Prostate gland (tissue), 2 donors: ENCODE measurements around the gene SRP9. TPM values are rescaled to one million over a fixed set of nuclear protein-coding genes. Genes with fewer than 3 reads are reported as not detected.

Source experiments
- DNase-seq: peaks from one replicate; pipeline ENCODE4 v3.0.0-alpha.2; 2019; ENCODE audit warnings: low spot score
- H3K27ac ChIP-seq, 2 donors: fragments of 200-600 bp; sonication (generic); 2 replicates each; pipeline ENCODE4 v1.5.1; 2017 to 2019
- H3K27me3 ChIP-seq: fragments of 200-600 bp; sonication (generic); replicated peaks from 2 replicates; pipeline ENCODE4 v1.5.1; 2019; ENCODE audit not compliant: insufficient read depth
- H3K36me3 ChIP-seq, 2 donors: fragments of 200-600 bp; sonication (generic); 1 replicate in 1 of 2; 2 replicates in 1 of 2; pipeline versions ENCODE4 v1.5.1 to v1.8.1; 2017 to 2019
- H3K4me1 ChIP-seq: fragments of 200-600 bp; sonication (generic); replicated peaks from 2 replicates; pipeline ENCODE4 v1.5.1; 2019
- H3K4me3 ChIP-seq, 2 donors: fragments of 200-600 bp; sonication (generic); 2 replicates each; pipeline ENCODE4 v1.5.1; 2017 to 2019
- H3K9me3 ChIP-seq: fragments of 200-600 bp; sonication (generic); 2 replicates; pipeline ENCODE4 v1.5.1; 2017
- CTCF ChIP-seq, 4 experiments: fragments of 200-600 bp in 2 of 4; fragments of 450-650 bp in 2 of 4; sonication (generic) in 2 of 4; IDR thresholded peaks; 1 replicate in 3 of 4; 2 replicates in 1 of 4; pipeline ENCODE4 v1.5.1; 2016 to 2019; ENCODE audit warnings: antibody characterized with exemption in 4 of 4, mild to moderate bottlenecking in 2 of 4, moderate library complexity in 2 of 4
- POLR2A ChIP-seq: fragments of 450-650 bp; IDR thresholded peaks from one replicate; pipeline ENCODE4 v1.6.1; 2016; ENCODE audit warnings: antibody characterized with exemption, mild to moderate bottlenecking
- POLR2AphosphoS5 ChIP-seq: sonication (generic); formaldehyde crosslinking; IDR thresholded peaks from one replicate; pipeline ENCODE4 v1.6.1; 2017; ENCODE audit warnings: antibody characterized with exemption
- WGBS: methylation state at CpG from one replicate; pipeline ENCODE4 v1.1.5; 2018; 5-methylcytosine and 5-hydroxymethylcytosine counted together
- intact Hi-C: fragments of 100-400 bp; cut with DNase I; formaldehyde crosslinking; loops from one replicate; pipeline ENCODE4 v1.14.2; 2022
- total RNA-seq, 2 donors: library from RNA; depleted of rRNA; stranded (reverse); fragments of >200 nt; gene quantifications; one replicate each; pipeline ENCODE4 v1.1.0, GENCODE V29; 2016

The SRP9 gene
- total RNA-seq, 2 donors from 2014 or later, result 168 to 324 TPM

GRCh38 chr1:225820522-225821120 is 43.0 kb downstream of the SRP9 start:
- H3K27me3 ChIP-seq, result no peaks in the 10 kb centered on the region
- peak overlapping the region; percentile 30 to 56 for H3K27ac ChIP-seq
- intact Hi-C loops, result no loop called here
- H3K4me1 ChIP-seq, result peaks cover 18% of the 10 kb centered on the region
- H3K4me3 ChIP-seq, result no peak overlapping the region
- TF ChIP-seq POLR2A (no peak), CTCF (IDR thresholded peaks at IDR 0.05) (no peak), POLR2AphosphoS5 (peak; percentile 75)
- no peaks in the 10 kb centered on the region for H3K9me3 ChIP-seq
- WGBS, result 63% methylated on average over 5 of the region's 5 CpGs
- DNase-seq, result peak; percentile 76
- H3K36me3 ChIP-seq, result no peaks in the 10 kb centered on the region

GRCh38 chr1:225822655-225823403 is 45.2 kb downstream of the SRP9 start:
- no peak for DNase-seq
- no peak for TF ChIP-seq POLR2A
- no peak for TF ChIP-seq CTCF (IDR thresholded peaks at IDR 0.05)
- TF ChIP-seq POLR2AphosphoS5, result no peak
- no peak overlapping the region for H3K27ac ChIP-seq
- H3K9me3 ChIP-seq, result no peaks in the 10 kb centered on the region
- 82% methylated on average over 12 of the region's 12 CpGs for WGBS
- peaks cover 5% of the 10 kb centered on the region for H3K4me1 ChIP-seq
- H3K4me3 ChIP-seq, result no peak overlapping the region
- H3K36me3 ChIP-seq, result no peaks in the 10 kb centered on the region
- intact Hi-C loops, result no loop called here
- H3K27me3 ChIP-seq, result no peaks in the 10 kb centered on the region

- Histone ChIP-seq H3K4me1 (peaks cover 4% of the 10 kb centered on the region), H3K27me3 (no peaks in the 10 kb centered on the region), H3K4me3 (no peak overlapping the region), H3K27ac (no peak overlapping the region), H3K9me3 (no peaks in the 10 kb centered on the region), H3K36me3 (no peaks in the 10 kb centered on the region)
- DNase-seq, result no peak
- intact Hi-C loops, result no loop called here
- 73% methylated on average over 12 of the region's 12 CpGs for WGBS
- TF ChIP-seq POLR2AphosphoS5, result no peak
- TF ChIP-seq CTCF (IDR thresholded peaks at IDR 0.05), result no peak
- no peak for TF ChIP-seq POLR2A
Observed at GRCh38 chr1:225823811-225824261, 46.2 kb downstream of the SRP9 start.

GRCh38 chr1:225824533-225824941 is 46.9 kb downstream of the SRP9 start:
- Histone ChIP-seq H3K36me3 (no peaks in the 10 kb centered on the region), H3K27ac (no peak overlapping the region), H3K9me3 (no peaks in the 10 kb centered on the region), H3K27me3 (no peaks in the 10 kb centered on the region), H3K4me3 (no peak overlapping the region), H3K4me1 (peaks cover 4% of the 10 kb centered on the region)
- WGBS, result 87% methylated on average over 12 of the region's 12 CpGs
- intact Hi-C loops, result no loop called here
- DNase-seq, result no peak
- TF ChIP-seq CTCF (IDR thresholded peaks at IDR 0.05) (no peak), POLR2A (no peak), POLR2AphosphoS5 (no peak)

GRCh38 chr1:225825078-225825477 is 47.5 kb downstream of the SRP9 start:
- Histone ChIP-seq H3K27ac (no peak overlapping the region), H3K36me3 (no peaks in the 10 kb centered on the region), H3K27me3 (no peaks in the 10 kb centered on the region), H3K4me1 (peaks cover 4% of the 10 kb centered on the region), H3K9me3 (no peaks in the 10 kb centered on the region), H3K4me3 (no peak overlapping the region)
- intact Hi-C loops, result no loop called here
- WGBS, result 60% methylated on average over 6 of the region's 6 CpGs
- no peak for DNase-seq
- no peak for TF ChIP-seq POLR2A
- TF ChIP-seq CTCF (IDR thresholded peaks at IDR 0.05), result no peak
- no peak for TF ChIP-seq POLR2AphosphoS5
